A549 (cell line): Measurements from ENCODE around the gene PIGX. TPM values are rescaled to one million over a fixed set of nuclear protein-coding genes. Genes with fewer than 3 reads are reported as not detected.

Source experiments
- polyA plus RNA-seq, 4 experiments: library from polyadenylated mRNA; depleted of rRNA in 3 of 4; stranded (reverse); fragments of >200 nt; fragmentation: RNase III in 1 of 4; extraction: RNeasy Plus Mini Kit Qiagen cat#74134 plus additional on column Dnase treatment in 1 of 4; gene quantifications; 2 replicates in 3 of 4; 3 replicates in 1 of 4; pipeline ENCODE4 v1.2.3, GENCODE V29; 2011 to 2017
- small RNA-seq, 6 experiments: library from RNA; depleted of rRNA; stranded (forward); fragments of <200 nt; gene quantifications; one replicate each; pipeline ENCODE3, GENCODE V24; 2012

Gene PIGX
- polyA plus RNA-seq, 2 of the 4 experiments (the other 2 are of a cell fraction): 22.3 to 45.2 TPM

Small RNA genes lying within 50 kb of the gene (small RNA-seq; reads per million reads assigned to genes)
- gene RNU4-89P (0 reads per million in 6 experiments), gene RNU6-42P (0.12 to 184 (median 2.1) reads per million in 6 experiments), gene RNU6-646P (0 reads per million in 6 experiments)

Other genes starting within 250 kb of the PIGX start
- 3.8 and 5.7 TPM in 2 replicates for gene RNF168, start 208.6 kb upstream of the PIGX start, polyA plus RNA-seq (2011; rRNA removed)
- 5.1 to 6.0 TPM (median 5.9 TPM) in 3 replicates for gene RNF168, start 208.6 kb upstream of the PIGX start, polyA plus RNA-seq (2017; fragmentation: RNase III; extraction: RNeasy Plus Mini Kit Qiagen cat#74134 plus additional on column Dnase treatment)
- not detected in 2 replicates for gene SMCO1, start 197.0 kb upstream of the PIGX start, polyA plus RNA-seq (2011; rRNA removed)
- not detected in 3 replicates for gene SMCO1, start 197.0 kb upstream of the PIGX start, polyA plus RNA-seq (2017; fragmentation: RNase III; extraction: RNeasy Plus Mini Kit Qiagen cat#74134 plus additional on column Dnase treatment)
- 8.4 and 10.8 TPM in 2 replicates for gene WDR53, start 143.8 kb upstream of the PIGX start, polyA plus RNA-seq (2011; rRNA removed)
- gene WDR53, start 143.8 kb upstream of the PIGX start, polyA plus RNA-seq (2017; fragmentation: RNase III; extraction: RNeasy Plus Mini Kit Qiagen cat#74134 plus additional on column Dnase treatment): 11.6 to 12.0 TPM (median 11.8 TPM) in 3 replicates
- 12.8 and 19.4 TPM in 2 replicates for gene FBXO45, start 143.7 kb upstream of the PIGX start, polyA plus RNA-seq (2011; rRNA removed)
- 6.6 to 7.4 TPM (median 6.8 TPM) in 3 replicates for gene FBXO45, start 143.7 kb upstream of the PIGX start, polyA plus RNA-seq (2017; fragmentation: RNase III; extraction: RNeasy Plus Mini Kit Qiagen cat#74134 plus additional on column Dnase treatment)
- gene NRROS, start 72.7 kb upstream of the PIGX start, polyA plus RNA-seq (2011; rRNA removed): not detected in 2 replicates
- not detected in 3 replicates for gene NRROS, start 72.7 kb upstream of the PIGX start, polyA plus RNA-seq (2017; fragmentation: RNase III; extraction: RNeasy Plus Mini Kit Qiagen cat#74134 plus additional on column Dnase treatment)
- 4.2 and 5.3 TPM in 2 replicates for gene CEP19, start 127 bp upstream of the PIGX start, polyA plus RNA-seq (2011; rRNA removed)
- gene CEP19, start 127 bp upstream of the PIGX start, polyA plus RNA-seq (2017; fragmentation: RNase III; extraction: RNeasy Plus Mini Kit Qiagen cat#74134 plus additional on column Dnase treatment): 3.6 to 4.5 TPM (median 4.2 TPM) in 3 replicates
- 49.8 and 61.8 TPM in 2 replicates for gene PAK2, start 27.5 kb downstream of the PIGX start, polyA plus RNA-seq (2011; rRNA removed)
- 33.0 to 35.3 TPM (median 34.4 TPM) in 3 replicates for gene PAK2, start 27.5 kb downstream of the PIGX start, polyA plus RNA-seq (2017; fragmentation: RNase III; extraction: RNeasy Plus Mini Kit Qiagen cat#74134 plus additional on column Dnase treatment)
- gene SENP5, start 155.5 kb downstream of the PIGX start, polyA plus RNA-seq (2011; rRNA removed): 12.9 and 14.4 TPM in 2 replicates
- 6.6 to 6.8 TPM (median 6.8 TPM) in 3 replicates for gene SENP5, start 155.5 kb downstream of the PIGX start, polyA plus RNA-seq (2017; fragmentation: RNase III; extraction: RNeasy Plus Mini Kit Qiagen cat#74134 plus additional on column Dnase treatment)
- 53.5 and 68.0 TPM in 2 replicates for gene NCBP2, start 230.2 kb downstream of the PIGX start, polyA plus RNA-seq (2011; rRNA removed)
- gene NCBP2, start 230.2 kb downstream of the PIGX start, polyA plus RNA-seq (2017; fragmentation: RNase III; extraction: RNeasy Plus Mini Kit Qiagen cat#74134 plus additional on column Dnase treatment): 62.0 to 64.5 TPM (median 63.6 TPM) in 3 replicates